Naive thymus-derived CD4-positive, alpha-beta T cell (primary cell): ENCODE results near the gene PLCL1. TPM values are rescaled to one million over a fixed set of nuclear protein-coding genes. Genes with fewer than 3 reads are reported as not detected.

Source experiments
- ATAC-seq: fragments of 150-1000 bp; cut with Tn5 transposase; 2 replicates; pipeline ENCODE4 v1.10.0; 2021; ENCODE audit warnings: mild to moderate bottlenecking, moderate library complexity
- CTCF ChIA-PET: fragments of 350-600 bp; sonication (Branson Sonifier 250); formaldehyde crosslinking; loops from one replicate; lab custom pipeline; 2021; ENCODE audit warnings: antibody characterized with exemption; lab: Charles Lee
- POLR2A ChIA-PET: fragments of 350-600 bp; sonication (Branson Sonifier 250); formaldehyde crosslinking; loops from one replicate; lab custom pipeline; 2021; ENCODE audit warnings: antibody characterized with exemption, inconsistent platforms; lab: Charles Lee
- DNase-seq, 9 donors: peaks; one replicate each; pipeline versions ENCODE4 v3.0.0 to v3.0.0-alpha.2; 2020 to 2022; ENCODE audit warnings: mixed read lengths in 1 of 9
- H3K27ac ChIP-seq: one replicate; pipeline ENCODE4 v1.7.0; 2013; ENCODE audit warnings: mild to moderate bottlenecking, low read depth, low read length, moderate library complexity
- H3K27me3 ChIP-seq, 2 donors: one replicate each; pipeline ENCODE4 v1.7.0; 2013; ENCODE audit warnings: low read length in 2 of 2, mild to moderate bottlenecking in 2 of 2, moderate library complexity in 2 of 2; ENCODE audit not compliant: control insufficient read depth in 2 of 2, insufficient read depth in 2 of 2
- H3K36me3 ChIP-seq, 3 experiments: 1 replicate in 2 of 3; 2 replicates in 1 of 3; pipeline ENCODE4 v1.7.0; 2013; ENCODE audit warnings: low read length in 3 of 3, mild to moderate bottlenecking in 3 of 3, moderate library complexity in 1 of 3; ENCODE audit not compliant: insufficient read depth in 3 of 3, control insufficient read depth in 2 of 3
- H3K4me1 ChIP-seq, 2 donors: one replicate each; pipeline ENCODE4 v1.7.0; 2013; ENCODE audit warnings: low read length in 2 of 2, mild to moderate bottlenecking in 2 of 2, moderate library complexity in 1 of 2; ENCODE audit not compliant: control insufficient read depth in 2 of 2, insufficient read depth in 2 of 2
- H3K4me3 ChIP-seq: 2 replicates; pipeline ENCODE4 v1.7.0; 2013; ENCODE audit warnings: mild to moderate bottlenecking, low read length
- H3K9me3 ChIP-seq, 3 experiments: 1 replicate in 2 of 3; 2 replicates in 1 of 3; pipeline ENCODE4 v1.7.0; 2013; ENCODE audit warnings: low read length in 3 of 3; ENCODE audit not compliant: control insufficient read depth in 2 of 3
- H3K27ac Mint-ChIP-seq, 9 donors: one replicate each; pipeline ENCODE4 v1.8.0; 2020 to 2022; ENCODE audit warnings: mixed read lengths in 9 of 9, mild to moderate bottlenecking in 8 of 9, moderate library complexity in 5 of 9, inconsistent platforms in 2 of 9
- H3K27me3 Mint-ChIP-seq, 5 donors: one replicate each; pipeline ENCODE4 v1.8.0; 2021 to 2022; ENCODE audit warnings: mixed read lengths in 5 of 5, mild to moderate bottlenecking in 1 of 5
- H3K36me3 Mint-ChIP-seq, 5 donors: one replicate each; pipeline ENCODE4 v1.8.0; 2020 to 2022; ENCODE audit warnings: mixed read lengths in 5 of 5, mild to moderate bottlenecking in 3 of 5, inconsistent platforms in 1 of 5
- H3K4me1 Mint-ChIP-seq, 7 donors: one replicate each; pipeline ENCODE4 v1.8.0; 2020 to 2022; ENCODE audit warnings: mixed read lengths in 7 of 7, mild to moderate bottlenecking in 3 of 7, inconsistent platforms in 1 of 7
- H3K4me3 Mint-ChIP-seq, 10 donors: one replicate each; pipeline ENCODE4 v1.8.0; 2020 to 2022; ENCODE audit warnings: mild to moderate bottlenecking in 10 of 10, mixed read lengths in 10 of 10, moderate library complexity in 6 of 10, inconsistent platforms in 2 of 10
- H3K9me3 Mint-ChIP-seq, 11 donors: one replicate each; pipeline ENCODE4 v1.8.0; 2020 to 2022; ENCODE audit warnings: mixed read lengths in 11 of 11, mild to moderate bottlenecking in 4 of 11, inconsistent platforms in 1 of 11, moderate library complexity in 1 of 11
- intact Hi-C, 2 donors: fragments of 100-400 bp; cut with micrococcal nuclease; formaldehyde crosslinking; loops; one replicate each; pipeline ENCODE4 v1.15.1; 2023
- polyA plus RNA-seq, 2 donors: library from polyadenylated mRNA; unstranded; fragments of 300-500 nt; fragmentation: Illumina TruSeq; gene quantifications; one replicate each; pipeline ENCODE4 v1.2.3, GENCODE V29; 2021
- total RNA-seq, 6 experiments: library from RNA in 5 of 6; stranded (reverse) in 5 of 6; gene quantifications; 1 replicate in 5 of 6; 2 replicates in 1 of 6; pipeline ENCODE4 v1.2.3 and lab custom pipeline; 2021 to 2026

The PLCL1 gene
- total and polyA plus RNA-seq, 7 experiments from 2014 or later = 1.8 to 33.7 (median 22.7) TPM

DNA sequence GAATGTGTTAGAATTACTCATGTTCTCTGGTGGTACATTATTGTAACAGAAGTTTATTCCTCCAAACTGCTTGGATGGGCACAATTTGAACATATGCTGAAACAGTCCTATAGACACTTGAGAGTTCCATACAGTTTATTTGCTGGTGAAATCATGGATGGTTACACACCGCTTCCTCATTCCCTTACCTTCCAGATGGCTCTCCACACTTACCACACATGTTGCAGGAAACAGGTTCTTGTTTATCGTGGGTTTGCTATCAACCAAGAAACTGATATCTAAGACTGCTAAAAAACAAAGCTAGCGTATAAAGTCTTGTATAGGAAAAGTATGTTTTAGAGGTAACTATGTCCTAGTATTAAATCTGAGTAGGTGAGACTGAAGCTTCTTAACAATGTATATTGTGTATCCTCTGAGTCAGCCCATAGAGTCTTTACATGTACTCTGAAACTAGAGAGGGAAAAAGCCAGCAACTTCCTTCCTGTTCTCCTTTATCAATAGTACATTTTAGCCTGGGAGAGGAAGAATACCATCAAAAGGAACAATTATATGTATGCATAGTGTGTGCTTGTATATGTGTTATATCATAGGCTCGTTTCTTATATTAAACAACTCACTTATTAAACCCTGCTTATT is 313.1 kb downstream of the PLCL1 start:
- ATAC-seq (no peak), DNase-seq (no peak)
- H3K9me3 ChIP-seq = no peaks in the 10 kb centered on the region
- H3K4me1 ChIP-seq = no peaks in the 10 kb centered on the region
- CTCF ChIA-PET = interaction anchor here (0.6 to 1.0 kb wide), 3 partner anchors 10 to 1823 kb away, joined by 3 to 4 read pairs (median 4); no protein-coding TSS in a partner anchor
- H3K27me3 ChIP-seq = no peaks in the 10 kb centered on the region
- peaks cover 0 to 2% (median 0%) of the 10 kb centered on the region in 5 donors for H3K27me3 Mint-ChIP-seq
- peaks cover 0 to 43% (median 31%) of the 10 kb centered on the region in 5 donors for H3K36me3 Mint-ChIP-seq
- H3K36me3 ChIP-seq = peaks cover 0 to 3% (median 2%) of the 10 kb centered on the region in 3 experiments
- H3K27ac ChIP-seq = no peak overlapping the region
- POLR2A ChIA-PET = no interaction called here
- peak overlapping the region in 1 of 9 donors; percentile 32 for H3K27ac Mint-ChIP-seq
- H3K4me3 Mint-ChIP-seq = no peak overlapping the region
- intact Hi-C loops = loop anchor here in 1 of 2 donors (1.0 kb wide), 1 partner anchor 9 kb away; no protein-coding TSS in a partner anchor
- H3K4me1 Mint-ChIP-seq = peaks cover 3 to 35% (median 14%) of the 10 kb centered on the region in 7 donors
- H3K9me3 Mint-ChIP-seq = peaks cover 0 to 8% (median 0%) of the 10 kb centered on the region in 11 donors
- H3K4me3 ChIP-seq = no peak overlapping the region

DNA sequence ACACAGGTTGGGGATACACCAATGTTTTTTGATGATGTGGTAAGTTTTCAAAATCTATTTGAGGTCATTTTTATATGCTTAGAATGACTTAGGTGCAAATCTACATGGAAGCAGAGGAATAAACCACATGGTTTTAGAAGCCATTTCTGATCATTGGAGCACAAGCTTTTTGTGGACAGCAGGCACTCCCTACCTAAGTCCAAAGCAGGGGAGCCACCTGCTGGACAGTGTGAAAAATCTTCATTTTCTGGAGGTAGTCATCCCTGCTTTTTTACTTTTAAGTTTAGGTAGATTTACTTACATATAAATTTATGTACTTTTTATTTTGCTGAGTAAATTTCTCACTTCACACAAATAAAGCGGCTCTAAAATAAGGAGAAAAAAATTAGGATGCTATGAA is 323.2 kb downstream of the PLCL1 start:
- Histone ChIP-seq H3K36me3 (no peaks in the 10 kb centered on the region), H3K4me3 (no peak overlapping the region), H3K9me3 (no peaks in the 10 kb centered on the region), H3K4me1 (no peaks in the 10 kb centered on the region), H3K27me3 (no peaks in the 10 kb centered on the region), H3K27ac (no peak overlapping the region)
- H3K9me3 Mint-ChIP-seq = peaks cover 0 to 3% (median 0%) of the 10 kb centered on the region in 11 donors
- ATAC-seq (peak; percentile 81), DNase-seq (peak in 8 of 9 donors; percentile 24 to 66 (median 48))
- H3K36me3 Mint-ChIP-seq = peaks cover 0 to 30% (median 18%) of the 10 kb centered on the region in 5 donors
- no peak overlapping the region for H3K4me3 Mint-ChIP-seq
- H3K27me3 Mint-ChIP-seq = peaks cover 0 to 3% (median 0%) of the 10 kb centered on the region in 5 donors
- H3K27ac Mint-ChIP-seq = peak overlapping the region in 1 of 9 donors; percentile 10
- peaks cover 0 to 21% (median 11%) of the 10 kb centered on the region in 7 donors for H3K4me1 Mint-ChIP-seq
- ChIA-PET POLR2A (interaction anchor here (0.6 to 1.5 kb wide), 4 partner anchors 97 to 612 kb away, joined by 3 read pairs; partner anchors contain the start of gene MOB4), CTCF (interaction anchor here (0.7 to 3.4 kb wide), 16 partner anchors 10 to 348 kb away, joined by 3 to 18 read pairs (median 4); partner anchors contain the start of gene PLCL1)
- intact Hi-C loops = loop anchor here (1.0 to 5.0 kb wide), 6 partner anchors 73 to 420 kb away; partner anchors contain the start of gene MARS2 (in 2 of the 2)

- Mint-ChIP-seq H3K4me1 (peaks cover 0 to 21% (median 11%) of the 10 kb centered on the region in 7 donors), H3K36me3 (peaks cover 0 to 41% (median 20%) of the 10 kb centered on the region in 5 donors), H3K27ac (peak overlapping the region in 1 of 9 donors; percentile 2), H3K9me3 (peaks cover 0 to 3% (median 0%) of the 10 kb centered on the region in 11 donors), H3K4me3 (no peak overlapping the region), H3K27me3 (peaks cover 0 to 3% (median 0%) of the 10 kb centered on the region in 5 donors)
- no peaks in the 10 kb centered on the region for H3K4me1 ChIP-seq
- no peaks in the 10 kb centered on the region for H3K36me3 ChIP-seq
- H3K27me3 ChIP-seq = no peaks in the 10 kb centered on the region
- H3K4me3 ChIP-seq = no peak overlapping the region
- no peak for ATAC-seq
- ChIA-PET CTCF (interaction anchor here (0.6 to 0.8 kb wide), 2 partner anchors 10 to 329 kb away, joined by 3 read pairs; no protein-coding TSS in a partner anchor), POLR2A (no interaction called here)
- no peak for DNase-seq
- no peak overlapping the region for H3K27ac ChIP-seq
- no peaks in the 10 kb centered on the region for H3K9me3 ChIP-seq
- intact Hi-C loops = loop anchor here (5.0 kb wide), 1 partner anchor 422 kb away; the partner anchor contains the start of gene MARS2 (in 2 of the 2)
These were observed 325.2 kb downstream of the PLCL1 start for GRCh38 chr2:198129609-198130008.

- Mint-ChIP-seq H3K4me3 (no peak overlapping the region), H3K36me3 (peaks cover 0 to 63% (median 31%) of the 10 kb centered on the region in 5 donors), H3K9me3 (peaks cover 0 to 3% (median 0%) of the 10 kb centered on the region in 11 donors), H3K27ac (no peak overlapping the region), H3K4me1 (peaks cover 0 to 17% (median 5%) of the 10 kb centered on the region in 7 donors), H3K27me3 (peaks cover 0 to 3% (median 0%) of the 10 kb centered on the region in 5 donors)
- intact Hi-C loops = no loop called here
- POLR2A ChIA-PET = no interaction called here
- no peak overlapping the region for H3K4me3 ChIP-seq
- no peak overlapping the region for H3K27ac ChIP-seq
- no peaks in the 10 kb centered on the region for H3K27me3 ChIP-seq
- no peak for ATAC-seq
- CTCF ChIA-PET = interaction anchor here (0.7 kb wide), 1 partner anchor 35 kb away, joined by 3 read pairs; no protein-coding TSS in a partner anchor
- no peaks in the 10 kb centered on the region for H3K9me3 ChIP-seq
- no peak for DNase-seq
- H3K36me3 ChIP-seq = no peaks in the 10 kb centered on the region
- no peaks in the 10 kb centered on the region for H3K4me1 ChIP-seq
These were observed 330.0 kb downstream of the PLCL1 start for GRCh38 chr2:198134293-198134955.

DNA sequence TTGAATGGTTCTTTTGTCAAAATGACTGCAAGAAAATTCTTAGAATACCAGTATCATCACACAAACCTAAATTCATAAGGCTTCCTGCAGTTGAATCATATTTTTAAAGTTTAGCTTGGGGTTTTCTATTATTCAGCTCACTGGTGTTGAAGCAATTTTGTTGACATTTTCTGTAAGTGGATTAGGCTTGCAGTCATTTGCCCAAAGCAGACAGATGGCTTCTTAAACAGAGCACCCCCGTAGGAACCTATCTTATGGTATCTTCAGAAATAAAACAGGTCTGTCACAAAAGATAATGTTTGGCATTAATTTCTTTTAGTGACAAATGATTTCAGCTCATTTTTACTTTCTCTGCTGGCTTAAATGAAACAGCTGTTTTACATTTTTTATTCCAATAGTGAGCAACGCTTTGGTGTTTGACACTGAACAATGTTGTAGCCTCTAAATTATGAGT is 331.1 kb downstream of the PLCL1 start:
- H3K9me3 ChIP-seq = no peaks in the 10 kb centered on the region
- peaks cover 0 to 3% (median 0%) of the 10 kb centered on the region in 5 donors for H3K27me3 Mint-ChIP-seq
- no peaks in the 10 kb centered on the region for H3K4me1 ChIP-seq
- DNase-seq (no peak), ATAC-seq (no peak)
- no peak overlapping the region for H3K4me3 ChIP-seq
- peaks cover 0 to 8% (median under 1%) of the 10 kb centered on the region in 7 donors for H3K4me1 Mint-ChIP-seq
- H3K36me3 ChIP-seq = no peaks in the 10 kb centered on the region
- peaks cover 0 to 58% (median 31%) of the 10 kb centered on the region in 5 donors for H3K36me3 Mint-ChIP-seq
- intact Hi-C loops = no loop called here
- no peak overlapping the region for H3K27ac Mint-ChIP-seq
- H3K4me3 Mint-ChIP-seq = no peak overlapping the region
- peaks cover 0 to 3% (median 0%) of the 10 kb centered on the region in 11 donors for H3K9me3 Mint-ChIP-seq
- ChIA-PET POLR2A (no interaction called here), CTCF (interaction anchor here (0.6 kb wide), 1 partner anchor 19 kb away, joined by 3 read pairs; no protein-coding TSS in a partner anchor)
- no peak overlapping the region for H3K27ac ChIP-seq
- H3K27me3 ChIP-seq = no peaks in the 10 kb centered on the region

DNA sequence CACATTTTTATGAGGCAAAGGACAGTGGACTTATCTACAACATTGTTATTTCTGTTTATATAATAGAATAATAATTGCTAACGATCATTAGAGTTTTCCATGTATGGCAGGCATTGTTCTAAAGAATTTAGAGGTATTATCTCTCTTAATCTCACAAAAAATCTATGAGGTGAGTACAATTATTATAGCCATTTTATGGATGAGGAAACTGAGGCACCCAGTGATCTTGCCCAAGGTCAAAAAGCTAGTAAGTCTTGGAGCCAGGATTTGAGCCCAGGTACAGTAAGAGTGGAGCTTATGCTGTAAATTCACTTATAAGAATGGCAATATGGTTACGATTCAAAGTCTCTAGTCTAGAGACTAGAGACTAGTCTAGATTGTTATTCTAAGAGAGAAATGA is 331.7 kb downstream of the PLCL1 start:
- DNase-seq (no peak), ATAC-seq (no peak)
- Histone ChIP-seq H3K4me1 (no peaks in the 10 kb centered on the region), H3K27me3 (no peaks in the 10 kb centered on the region), H3K36me3 (no peaks in the 10 kb centered on the region), H3K9me3 (no peaks in the 10 kb centered on the region), H3K27ac (no peak overlapping the region), H3K4me3 (no peak overlapping the region)
- no peak overlapping the region for H3K4me3 Mint-ChIP-seq
- peaks cover 0 to 3% (median 0%) of the 10 kb centered on the region in 7 donors for H3K4me1 Mint-ChIP-seq
- H3K36me3 Mint-ChIP-seq = peaks cover 0 to 52% (median 27%) of the 10 kb centered on the region in 5 donors
- intact Hi-C loops = no loop called here
- peaks cover 0 to 2% (median 0%) of the 10 kb centered on the region in 11 donors for H3K9me3 Mint-ChIP-seq
- CTCF ChIA-PET = interaction anchor here (0.6 to 0.9 kb wide), 2 partner anchors 19 to 81 kb away, joined by 3 read pairs; no protein-coding TSS in a partner anchor
- H3K27me3 Mint-ChIP-seq = no peaks in the 10 kb centered on the region
- POLR2A ChIA-PET = no interaction called here
- no peak overlapping the region for H3K27ac Mint-ChIP-seq
